Retina (tissue), 1 donor: ENCODE data around the gene TSPY8.
"Not testable (repeated sequence)": the region's sequence is repeated elsewhere in the genome, so short reads cannot be mapped to it uniquely, and the experiment has no call there.

ENCODE experiments used
- DNase-seq: peaks from one replicate; pipeline ENCODE4 v3.0.0-alpha.2; 2016

Gene TSPY8, protein sequence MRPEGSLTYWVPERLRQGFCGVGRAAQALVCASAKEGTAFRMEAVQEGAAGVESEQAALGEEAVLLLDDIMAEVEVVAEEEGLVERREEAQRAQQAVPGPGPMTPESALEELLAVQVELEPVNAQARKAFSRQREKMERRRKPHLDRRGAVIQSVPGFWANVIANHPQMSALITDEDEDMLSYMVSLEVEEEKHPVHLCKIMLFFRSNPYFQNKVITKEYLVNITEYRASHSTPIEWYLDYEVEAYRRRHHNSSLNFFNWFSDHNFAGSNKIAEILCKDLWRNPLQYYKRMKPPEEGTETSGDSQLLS

DNA sequence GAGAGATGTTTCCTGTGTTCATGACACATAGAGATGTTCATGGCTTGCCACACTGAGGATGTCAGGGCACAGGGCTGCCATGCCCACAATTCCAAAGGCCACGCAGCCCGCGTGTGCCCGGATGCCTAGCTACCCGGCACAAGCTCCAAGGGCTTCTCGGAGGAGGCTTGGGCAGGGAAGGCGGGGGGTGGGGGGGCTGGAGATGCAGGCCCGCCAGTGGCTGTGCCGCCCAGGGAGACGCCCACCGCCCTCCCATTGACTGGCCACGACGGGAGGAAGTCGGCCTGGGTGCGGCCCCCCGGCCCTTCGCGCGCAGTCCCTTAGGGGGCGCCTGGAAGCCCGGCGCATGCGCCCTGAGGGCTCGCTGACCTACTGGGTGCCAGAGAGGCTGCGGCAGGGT is at the start of gene TSPY8:
Gene TSPY8 (plus strand): TSS at position 301 of the 400 bp plus-strand sequence. CDS start 46 bp downstream, at position 347.
- DNase-seq, result not testable (repeated sequence)

DNA sequence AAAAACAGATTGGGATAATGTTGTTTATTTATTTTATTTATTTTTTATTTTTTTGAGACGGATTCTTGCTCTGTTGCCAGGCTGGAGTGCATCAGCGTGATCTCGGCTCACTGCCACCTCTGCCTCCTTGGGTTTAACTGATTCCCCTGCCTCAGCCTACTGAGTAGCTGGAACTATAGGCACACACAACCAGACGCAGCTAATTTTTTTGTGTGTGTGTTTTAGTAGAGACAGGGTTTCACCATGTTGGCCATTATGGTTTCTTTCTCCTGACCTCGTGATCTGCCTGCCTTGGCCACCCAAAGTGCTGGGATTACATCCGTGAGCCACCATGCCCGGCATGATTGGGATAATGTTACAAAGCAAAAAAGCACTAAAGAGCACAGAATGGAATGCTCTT is 36.6 kb upstream of the TSPY8 start:
- no peak for DNase-seq

DNA sequence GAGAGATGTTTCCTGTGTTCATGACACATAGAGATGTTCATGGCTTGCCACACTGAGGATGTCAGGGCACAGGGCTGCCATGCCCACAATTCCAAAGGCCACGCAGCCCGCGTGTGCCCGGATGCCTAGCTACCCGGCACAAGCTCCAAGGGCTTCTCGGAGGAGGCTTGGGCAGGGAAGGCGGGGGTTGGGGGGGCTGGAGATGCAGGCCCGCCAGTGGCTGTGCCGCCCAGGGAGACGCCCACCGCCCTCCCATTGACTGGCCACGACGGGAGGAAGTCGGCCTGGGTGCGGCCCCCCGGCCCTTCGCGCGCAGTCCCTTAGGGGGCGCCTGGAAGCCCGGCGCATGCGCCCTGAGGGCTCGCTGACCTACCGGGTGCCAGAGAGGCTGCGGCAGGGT is 20.4 kb upstream of the TSPY8 start, which contains the start of gene TSPY4:
Gene TSPY4 (plus strand): TSS at position 301 of the 400 bp plus-strand sequence. CDS start 46 bp downstream, at position 347.
- not testable (repeated sequence) for DNase-seq

DNA sequence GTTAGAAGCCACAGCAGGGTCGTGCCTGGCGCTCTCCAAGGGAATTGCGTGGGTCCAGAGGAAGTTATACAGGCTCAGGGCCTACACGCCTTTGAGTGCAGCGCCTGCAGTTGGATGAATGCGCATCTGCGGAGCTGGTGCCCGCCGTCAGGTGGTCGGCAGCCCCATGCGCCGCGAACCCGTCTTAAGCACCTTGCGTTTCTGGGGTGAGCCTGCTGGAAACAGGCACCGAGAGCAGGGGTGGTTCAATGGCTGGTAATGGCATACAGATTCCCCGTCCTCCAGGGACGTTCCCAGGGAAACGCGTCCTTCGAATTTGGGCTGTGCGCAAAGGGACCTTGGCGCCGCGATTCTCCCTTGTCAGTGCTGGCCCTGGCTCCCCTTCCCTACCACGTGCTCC is 38.9 kb downstream of the TSPY8 start:
- DNase-seq, result not testable (repeated sequence)

DNA sequence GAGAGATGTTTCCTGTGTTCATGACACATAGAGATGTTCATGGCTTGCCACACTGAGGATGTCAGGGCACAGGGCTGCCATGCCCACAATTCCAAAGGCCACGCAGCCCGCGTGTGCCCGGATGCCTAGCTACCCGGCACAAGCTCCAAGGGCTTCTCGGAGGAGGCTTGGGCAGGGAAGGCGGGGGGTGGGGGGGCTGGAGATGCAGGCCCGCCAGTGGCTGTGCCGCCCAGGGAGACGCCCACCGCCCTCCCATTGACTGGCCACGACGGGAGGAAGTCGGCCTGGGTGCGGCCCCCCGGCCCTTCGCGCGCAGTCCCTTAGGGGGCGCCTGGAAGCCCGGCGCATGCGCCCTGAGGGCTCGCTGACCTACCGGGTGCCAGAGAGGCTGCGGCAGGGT is 40.5 kb downstream of the TSPY8 start, which contains the start of gene TSPY3:
Gene TSPY3 (plus strand): TSS at position 301 of the 400 bp plus-strand sequence. CDS start 46 bp downstream, at position 347.
- DNase-seq, result not testable (repeated sequence)
